SK-N-MC (cell line): Measurements from ENCODE around the gene DMRT3.

Source experiments
- EZH2 ChIP-seq: fragments of 200-600 bp; sonication (generic); IDR thresholded peaks from one replicate; pipeline ENCODE4 v1.6.1; 2017; ENCODE audit warnings: antibody characterized with exemption
- FOXP2 ChIP-seq: optimal IDR thresholded peaks from 2 replicates; pipeline ENCODE3; 2011; ENCODE audit warnings: mild to moderate bottlenecking, moderate library complexity; ENCODE audit not compliant: insufficient read depth; ENCODE audit errors: extremely low read length, control extremely low read depth
- POLR2AphosphoS5 ChIP-seq: IDR thresholded peaks from 2 replicates; pipeline ENCODE4 v1.6.1; 2012; ENCODE audit warnings: mild to moderate bottlenecking, low read depth, low read length, borderline replicate concordance

- TF ChIP-seq EZH2, result no peak
- TF ChIP-seq POLR2AphosphoS5, result no peak
- TF ChIP-seq FOXP2, result no peak
These were observed 3.1 kb upstream of the DMRT3 start for GRCh38 chr9:973295-973834.
